ENCODE data around the gene USP7. TPM values are rescaled to one million over a fixed set of nuclear protein-coding genes. Genes with fewer than 3 reads are reported as not detected.

Gene USP7
- total RNA-seq, 1 donor from 2014 or later: 87.5 TPM

- H3K36me3 ChIP-seq: no peaks in the 10 kb centered on the region
- intact Hi-C loops (cut with DNase I): loop anchor here (10.0 kb wide), 1 partner anchor 60 kb away; no protein-coding TSS in a partner anchor
- H3K9me3 ChIP-seq: no peaks in the 10 kb centered on the region
- H3K4me1 ChIP-seq: peaks cover 52% of the 10 kb centered on the region
- H3K4me3 ChIP-seq: peak overlapping the region; percentile 16
- ATAC-seq (no peak), DNase-seq (no peak)
- peak overlapping the region; percentile 31 for H3K27ac ChIP-seq
- TF ChIP-seq, protein P1, sequence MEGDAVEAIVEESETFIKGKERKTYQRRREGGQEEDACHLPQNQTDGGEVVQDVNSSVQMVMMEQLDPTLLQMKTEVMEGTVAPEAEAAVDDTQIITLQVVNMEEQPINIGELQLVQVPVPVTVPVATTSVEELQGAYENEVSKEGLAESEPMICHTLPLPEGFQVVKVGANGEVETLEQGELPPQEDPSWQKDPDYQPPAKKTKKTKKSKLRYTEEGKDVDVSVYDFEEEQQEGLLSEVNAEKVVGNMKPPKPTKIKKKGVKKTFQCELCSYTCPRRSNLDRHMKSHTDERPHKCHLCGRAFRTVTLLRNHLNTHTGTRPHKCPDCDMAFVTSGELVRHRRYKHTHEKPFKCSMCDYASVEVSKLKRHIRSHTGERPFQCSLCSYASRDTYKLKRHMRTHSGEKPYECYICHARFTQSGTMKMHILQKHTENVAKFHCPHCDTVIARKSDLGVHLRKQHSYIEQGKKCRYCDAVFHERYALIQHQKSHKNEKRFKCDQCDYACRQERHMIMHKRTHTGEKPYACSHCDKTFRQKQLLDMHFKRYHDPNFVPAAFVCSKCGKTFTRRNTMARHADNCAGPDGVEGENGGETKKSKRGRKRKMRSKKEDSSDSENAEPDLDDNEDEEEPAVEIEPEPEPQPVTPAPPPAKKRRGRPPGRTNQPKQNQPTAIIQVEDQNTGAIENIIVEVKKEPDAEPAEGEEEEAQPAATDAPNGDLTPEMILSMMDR (IDR thresholded peaks at IDR 0.05): no peak
- no peaks in the 10 kb centered on the region for H3K27me3 ChIP-seq
These were observed 99.1 kb downstream of the USP7 start for GRCh38 chr16:8864480-8865110.

- TF ChIP-seq, protein P1 (IDR thresholded peaks at IDR 0.05): peak; percentile 15
- peaks cover 5% of the 10 kb centered on the region for H3K36me3 ChIP-seq
- H3K4me3 ChIP-seq: no peak overlapping the region
- intact Hi-C loops (cut with DNase I): loop anchor here (10.0 kb wide), 1 partner anchor 59 kb away; no protein-coding TSS in a partner anchor
- DNase-seq: no peak
- no peaks in the 10 kb centered on the region for H3K27me3 ChIP-seq
- peak overlapping the region; percentile 36 for H3K27ac ChIP-seq
- peaks cover 52% of the 10 kb centered on the region for H3K4me1 ChIP-seq
- H3K9me3 ChIP-seq: no peaks in the 10 kb centered on the region
- peak; percentile 11 for ATAC-seq
These were observed 99.9 kb downstream of the USP7 start for GRCh38 chr16:8863594-8864424.

DNA sequence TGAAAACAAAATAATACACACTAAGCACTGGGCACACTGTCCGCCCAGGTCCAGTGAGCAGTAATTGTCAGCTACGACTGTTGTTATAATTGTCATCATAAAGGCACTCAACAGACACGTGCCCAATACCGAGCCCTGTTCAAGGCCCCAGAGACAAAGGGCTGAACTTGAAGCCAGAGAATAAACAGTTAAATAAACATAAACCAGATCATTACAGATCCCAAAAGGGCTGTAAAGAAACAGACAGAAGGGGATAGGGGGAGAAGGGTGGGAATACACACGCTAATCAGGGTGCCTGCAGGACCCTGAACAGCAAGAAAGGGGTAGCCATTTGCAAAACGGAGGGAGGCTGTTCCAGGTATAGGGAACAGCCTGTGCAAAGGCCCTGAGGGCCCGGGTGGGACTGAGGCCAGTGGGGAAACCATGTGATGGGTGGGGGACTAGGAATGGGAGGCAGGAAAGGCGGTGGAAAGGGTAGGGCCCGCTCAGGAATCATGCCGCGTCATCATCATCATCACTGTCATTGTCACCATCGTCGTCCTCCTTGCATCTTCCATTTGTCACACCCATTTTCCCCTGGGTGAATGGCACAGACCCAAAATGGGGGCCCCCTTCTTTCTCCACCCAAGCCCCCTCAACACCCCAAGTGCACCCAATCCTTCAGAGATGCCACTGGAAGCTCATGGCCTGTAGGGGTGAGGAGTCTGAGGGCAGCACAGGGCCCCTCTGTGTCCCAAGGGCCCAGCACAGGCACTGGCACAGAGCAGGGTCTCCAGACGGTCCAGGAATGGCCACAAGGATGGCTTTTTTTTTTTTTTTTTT lies 101.2 kb downstream of the USP7 start:
- Histone ChIP-seq H3K27me3 (no peaks in the 10 kb centered on the region), H3K4me1 (peaks cover 60% of the 10 kb centered on the region), H3K4me3 (no peak overlapping the region), H3K9me3 (no peaks in the 10 kb centered on the region), H3K36me3 (peaks cover 18% of the 10 kb centered on the region), H3K27ac (peak overlapping the region; percentile 36)
- TF ChIP-seq, protein P1 (IDR thresholded peaks at IDR 0.05): no peak
- DNase-seq (no peak), ATAC-seq (no peak)
- intact Hi-C loops (cut with DNase I): loop anchor here (10.0 kb wide), 1 partner anchor 58 kb away; no protein-coding TSS in a partner anchor

DNA sequence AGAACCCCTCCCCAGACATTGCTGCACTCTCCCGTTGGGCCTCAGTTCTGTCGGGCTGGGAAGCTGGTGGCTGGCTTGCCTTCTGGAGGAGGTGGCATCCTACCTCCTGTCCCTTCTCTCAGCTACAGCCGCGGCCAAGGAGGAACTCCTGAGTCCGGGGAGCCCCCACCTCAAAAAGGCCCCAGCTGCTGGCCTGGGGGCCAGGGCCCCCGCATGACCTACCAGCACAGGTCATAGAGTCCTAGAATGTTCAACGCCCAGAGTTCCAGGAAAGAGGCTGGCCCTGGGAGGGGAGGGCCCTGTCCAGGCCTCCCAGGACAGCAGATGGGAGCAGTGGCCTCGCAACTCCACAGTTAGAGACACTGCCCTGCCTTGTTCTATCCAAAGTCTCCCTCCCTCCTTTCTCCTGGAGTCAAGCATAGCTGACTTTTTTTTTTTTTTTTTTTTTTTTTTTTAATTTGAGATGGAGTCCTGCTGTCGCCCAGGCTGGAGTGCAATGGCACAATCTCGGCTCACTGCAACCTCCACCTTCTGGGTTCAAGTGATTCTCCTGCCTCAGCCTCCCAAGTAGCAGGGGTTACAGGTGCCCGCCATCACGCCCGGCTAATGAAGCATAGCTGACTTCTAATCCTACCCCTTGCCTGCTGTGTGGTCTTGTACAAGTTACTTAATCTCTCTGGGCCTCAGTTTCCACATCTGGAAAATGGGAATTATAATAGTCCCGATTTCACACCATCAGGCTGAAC lies 102.0 kb downstream of the USP7 start:
- ATAC-seq (peak; percentile 47), DNase-seq (no peak)
- H3K27me3 ChIP-seq: no peaks in the 10 kb centered on the region
- H3K9me3 ChIP-seq: no peaks in the 10 kb centered on the region
- peaks cover 18% of the 10 kb centered on the region for H3K36me3 ChIP-seq
- H3K27ac ChIP-seq: peak overlapping the region; percentile 59
- intact Hi-C loops (cut with DNase I): loop anchor here (10.0 kb wide), 1 partner anchor 57 kb away; no protein-coding TSS in a partner anchor
- peak overlapping the region; percentile 14 for H3K4me3 ChIP-seq
- TF ChIP-seq, protein P1 (IDR thresholded peaks at IDR 0.05): no peak
- H3K4me1 ChIP-seq: peaks cover 60% of the 10 kb centered on the region

All from upper lobe of right lung (tissue), 1 donor.